H1 (cell line): ENCODE results near the gene PITX1. TPM values are rescaled to one million over a fixed set of nuclear protein-coding genes. Genes with fewer than 3 reads are reported as not detected.

Experiments used
- CTCF ChIA-PET: fragments of 300-600 bp; sonication (Branson Sonifier 250); formaldehyde crosslinking; loops from one replicate; lab custom pipeline; 2021; ENCODE audit not compliant: partially characterized antibody; lab: Charles Lee
- POLR2A ChIA-PET: fragments of 300-600 bp; sonication (Branson Sonifier 250); formaldehyde crosslinking; loops from one replicate; lab custom pipeline; 2021; ENCODE audit warnings: inconsistent platforms; ENCODE audit not compliant: partially characterized antibody; lab: Charles Lee
- DNase-seq, 2 experiments: peaks; one replicate each; pipeline versions ENCODE4 v3.0.0 to v3.0.0-alpha.2; 2010 to 2022; ENCODE audit warnings: low spot score in 2 of 2, low read depth in 1 of 2, mixed read lengths in 1 of 2
- FAIRE-seq: peaks from 2 replicates; lab custom pipeline; 2011; peaks lifted over from hg19 to GRCh38; lab: Jason Lieb, UNC
- H2AFZ ChIP-seq: 2 replicates; pipeline ENCODE4 v1.8.1; 2012; ENCODE audit warnings: low read length, inconsistent platforms
- H2AK5ac ChIP-seq: 2 replicates; pipeline ENCODE4 v1.6.1; 2013; ENCODE audit warnings: low read depth, low read length
- H2BK120ac ChIP-seq: replicated peaks from 2 replicates; pipeline ENCODE3; 2013; ENCODE audit warnings: low read depth, low read length, inconsistent platforms
- H2BK12ac ChIP-seq: 2 replicates; pipeline ENCODE4 v1.6.1; 2013; ENCODE audit warnings: low read depth, low read length
- H2BK15ac ChIP-seq: 2 replicates; pipeline ENCODE4 v1.6.1; 2013; ENCODE audit warnings: low read length
- H2BK20ac ChIP-seq: 2 replicates; pipeline ENCODE4 v1.6.1; 2013; ENCODE audit warnings: low read length
- H2BK5ac ChIP-seq: 2 replicates; pipeline ENCODE4 v1.6.1; 2013; ENCODE audit warnings: low read depth, low read length
- H3K14ac ChIP-seq: 2 replicates; pipeline ENCODE4 v1.6.1; 2013; ENCODE audit warnings: inconsistent platforms; ENCODE audit not compliant: insufficient read length
- H3K18ac ChIP-seq: 2 replicates; pipeline ENCODE4 v1.6.1; 2013; ENCODE audit warnings: low read length; ENCODE audit errors: extremely low read depth
- H3K23ac ChIP-seq: 2 replicates; pipeline ENCODE4 v1.6.1; 2013; ENCODE audit warnings: inconsistent platforms; ENCODE audit not compliant: insufficient read length
- H3K23me2 ChIP-seq: 2 replicates; pipeline ENCODE4 v1.6.1; 2013; ENCODE audit warnings: low read depth, low read length
- H3K27ac ChIP-seq: 2 replicates; pipeline ENCODE4 v1.6.1; 2011; ENCODE audit warnings: low read depth, low read length, inconsistent platforms
- H3K27me3 ChIP-seq, 4 experiments: replicated peaks in 1 of 4; 1 replicate in 1 of 4; 2 replicates in 3 of 4; pipeline versions ENCODE4 v1.6.1 to v1.8.1; 2011 to 2013; ENCODE audit warnings: low read length in 3 of 4, mild to moderate bottlenecking in 3 of 4, inconsistent platforms in 2 of 4, mixed read lengths in 2 of 4, moderate library complexity in 1 of 4; ENCODE audit not compliant: control insufficient read depth in 3 of 4, insufficient read depth in 3 of 4; ENCODE audit errors: extremely low read depth in 1 of 4
- H3K36me3 ChIP-seq, 4 experiments: 2 replicates each; pipeline versions ENCODE4 v1.6.1 to v1.8.1; 2011 to 2013; ENCODE audit warnings: mild to moderate bottlenecking in 4 of 4, low read length in 3 of 4, moderate library complexity in 2 of 4, control low read depth in 1 of 4, inconsistent platforms in 1 of 4; ENCODE audit not compliant: insufficient read depth in 4 of 4, control insufficient read depth in 2 of 4
- H3K4ac ChIP-seq: replicated peaks from 2 replicates; pipeline ENCODE3; 2013; ENCODE audit warnings: low read length, low read depth, mixed read lengths, inconsistent platforms; ENCODE audit not compliant: insufficient read length
- H3K4me1 ChIP-seq, 4 experiments: replicated peaks in 1 of 4; 1 replicate in 1 of 4; 2 replicates in 3 of 4; pipeline versions ENCODE4 v1.6.1 to v1.8.1; 2011 to 2013; ENCODE audit warnings: low read length in 3 of 4, inconsistent platforms in 2 of 4, mixed read lengths in 1 of 4; ENCODE audit not compliant: insufficient read depth in 4 of 4, control insufficient read depth in 3 of 4
- H3K4me2 ChIP-seq, 2 experiments: 2 replicates each; pipeline versions ENCODE4 v1.6.1 to v1.8.1; 2011 to 2013; ENCODE audit warnings: low read depth in 2 of 2, low read length in 2 of 2, control low read depth in 1 of 2, inconsistent platforms in 1 of 2, mild to moderate bottlenecking in 1 of 2; ENCODE audit not compliant: insufficient read depth in 1 of 2
- H3K4me3 ChIP-seq, 4 experiments: fragments of 200-600, 300-600 bp in 1 of 4; sonication (generic), shearing (Covaris generic), sonication (Bioruptor Twin) in 1 of 4; 2 replicates each; pipeline versions ENCODE4 v1.5.1 to v1.8.1; 2011 to 2016; ENCODE audit warnings: low read length in 4 of 4, low read depth in 3 of 4, control low read depth in 2 of 4, inconsistent platforms in 2 of 4, mild to moderate bottlenecking in 2 of 4, mixed read lengths in 1 of 4, moderate library complexity in 1 of 4; ENCODE audit not compliant: insufficient read depth in 2 of 4; ENCODE audit errors: extremely low read depth in 1 of 4
- H3K56ac ChIP-seq: replicated peaks from 2 replicates; pipeline ENCODE3; 2013; ENCODE audit warnings: low read depth, mild to moderate bottlenecking, mixed read lengths, low read length, inconsistent platforms; ENCODE audit not compliant: insufficient read length
- H3K79me1 ChIP-seq: 2 replicates; pipeline ENCODE4 v1.6.1; 2013; ENCODE audit warnings: low read depth, low read length, control low read depth
- H3K79me2 ChIP-seq, 2 experiments: 2 replicates each; pipeline versions ENCODE4 v1.6.1 to v1.8.1; 2012 to 2013; ENCODE audit warnings: low read length in 2 of 2, mild to moderate bottlenecking in 2 of 2, inconsistent platforms in 1 of 2; ENCODE audit not compliant: insufficient read depth in 2 of 2, control insufficient read depth in 1 of 2
- H3K9ac ChIP-seq, 4 experiments: replicated peaks in 1 of 4; 1 replicate in 1 of 4; 2 replicates in 3 of 4; pipeline versions ENCODE4 v1.6.1 to v1.8.1; 2011 to 2013; ENCODE audit warnings: low read depth in 3 of 4, low read length in 3 of 4, control low read depth in 2 of 4, mild to moderate bottlenecking in 2 of 4, moderate library complexity in 2 of 4, inconsistent platforms in 1 of 4; ENCODE audit errors: extremely low read depth in 1 of 4
- H3K9me3 ChIP-seq, 2 experiments: 2 replicates each; pipeline versions ENCODE4 v1.6.1 to v1.8.1; 2012 to 2013; ENCODE audit warnings: mild to moderate bottlenecking in 2 of 2, moderate library complexity in 2 of 2, control low read depth in 1 of 2, inconsistent platforms in 1 of 2, low read depth in 1 of 2, low read length in 1 of 2, mixed read lengths in 1 of 2; ENCODE audit not compliant: insufficient read depth in 2 of 2
- H4K20me1 ChIP-seq, 2 experiments: replicated peaks in 1 of 2; 2 replicates each; pipeline versions ENCODE3 to v1.8.1; 2011 to 2013; ENCODE audit warnings: inconsistent platforms in 2 of 2, low read length in 2 of 2, mild to moderate bottlenecking in 1 of 2; ENCODE audit not compliant: insufficient read depth in 2 of 2, control insufficient read depth in 1 of 2
- H4K5ac ChIP-seq: 2 replicates; pipeline ENCODE4 v1.6.1; 2013; ENCODE audit warnings: low read length, low read depth, mixed read lengths, inconsistent platforms; ENCODE audit not compliant: insufficient read length
- H4K8ac ChIP-seq: 2 replicates; pipeline ENCODE4 v1.8.0; 2013; ENCODE audit warnings: mild to moderate bottlenecking, moderate library complexity, low read length, inconsistent platforms; ENCODE audit not compliant: insufficient read depth; ENCODE audit errors: extremely low read depth
- H4K91ac ChIP-seq: replicated peaks from 2 replicates; pipeline ENCODE3; 2013; ENCODE audit warnings: low read length, mixed read lengths, inconsistent platforms; ENCODE audit not compliant: insufficient read length
- KDM5A ChIP-seq: fragments of 200-600 bp; IDR thresholded peaks from 2 replicates; pipeline ENCODE4 v1.7.1; 2012; ENCODE audit warnings: mild to moderate bottlenecking, low read length, inconsistent platforms, mixed read lengths
- NANOG ChIP-seq: IDR thresholded peaks from 2 replicates; pipeline ENCODE4 v1.6.1; 2011; ENCODE audit warnings: low read length, low read depth, mild to moderate bottlenecking, inconsistent platforms; ENCODE audit not compliant: insufficient read depth, poor library complexity, severe bottlenecking
- SP1 ChIP-seq: IDR thresholded peaks from 2 replicates; pipeline ENCODE4 v1.6.1; 2011; ENCODE audit warnings: low read depth, low read length
- SP4 ChIP-seq: IDR thresholded peaks from 2 replicates; pipeline ENCODE4 v1.6.1; 2012; ENCODE audit warnings: low read length, inconsistent platforms
- SRF ChIP-seq: IDR thresholded peaks from 2 replicates; pipeline ENCODE4 v1.6.1; 2011; ENCODE audit warnings: mild to moderate bottlenecking, low read depth, low read length, moderate library complexity
- TCF12 ChIP-seq: IDR thresholded peaks from 2 replicates; pipeline ENCODE4 v1.6.1; 2011; ENCODE audit warnings: low read depth, mild to moderate bottlenecking, low read length
- WGBS, 2 experiments: shearing (Covaris generic) in 1 of 2; methylation state at CpG; one replicate each; pipeline versions ENCODE4 v1.1.6 to v1.1.7; 2013 to 2015; ENCODE audit warnings: low lambda C conversion rate in 2 of 2, mixed read lengths in 2 of 2, inconsistent platforms in 1 of 2, low coverage in 1 of 2, missing lambda C conversion rate in 1 of 2; ENCODE audit not compliant: insufficient replicate concordance in 2 of 2, insufficient coverage in 1 of 2, insufficient read length in 1 of 2; ENCODE audit errors: extremely low coverage in 1 of 2, missing lambda C conversion rate in 1 of 2; 5-methylcytosine and 5-hydroxymethylcytosine counted together
- polyA plus RNA-seq, 7 experiments: library from polyadenylated mRNA; depleted of rRNA in 3 of 7; stranded (reverse) in 5 of 7; unstranded in 2 of 7; fragments of >200 nt in 5 of 7; fragments of 200-250 nt in 2 of 7; gene quantifications; 1 replicate in 5 of 7; 2 replicates in 1 of 7; 4 replicates in 1 of 7; pipeline versions ENCODE4 v1.2.1 to v1.2.3, GENCODE V29; 2011 to 2013; ENCODE audit warnings: missing spikeins in 2 of 7, mixed read lengths in 2 of 7
- total RNA-seq: library from RNA; stranded (reverse); fragmentation: NEBNext Ultra II Directional; extraction: Animal tissue kit (Norgen Biotek cat#: 25700); gene quantifications from 2 replicates; pipeline ENCODE4 v1.2.1, GENCODE V29; 2021

The PITX1 gene
- total and polyA plus RNA-seq, 2 of the 8 experiments (the other 6 are each of a cell fraction or from before 2014, with no cell fraction given) = 0.03 TPM; not detected in 1

DNA sequence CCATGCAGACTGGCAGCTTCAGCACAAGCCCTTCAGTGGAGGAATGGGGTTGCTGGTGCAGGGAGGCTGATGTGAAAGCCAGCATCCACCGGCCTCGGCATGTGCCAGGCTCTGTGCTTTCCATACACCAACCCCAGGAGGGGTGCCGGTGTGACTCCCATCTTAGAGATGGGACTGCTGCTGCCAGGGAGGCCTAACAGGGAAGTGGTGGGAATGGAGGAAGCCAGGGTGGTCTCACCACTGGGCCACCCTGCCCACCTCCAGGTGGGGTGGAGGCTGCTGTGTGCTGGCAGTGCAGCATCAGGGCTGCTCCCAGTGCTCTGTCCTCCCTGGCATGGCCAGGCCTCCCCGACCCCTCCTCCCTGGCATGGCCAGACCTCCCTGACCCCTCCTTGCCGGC is 32.8 kb upstream of the PITX1 start:
- CTCF ChIA-PET = interaction anchor here (0.7 to 1.6 kb wide), 2 partner anchors 63 to 138 kb away, joined by 3 to 5 read pairs; no protein-coding TSS in a partner anchor
- no peak overlapping the region for H4K8ac ChIP-seq
- FAIRE-seq (no peak), DNase-seq (no peak)
- no peak overlapping the region for H3K23ac ChIP-seq
- no peak overlapping the region for H3K4ac ChIP-seq
- no peak overlapping the region for H3K14ac ChIP-seq
- no peak for TF ChIP-seq SP4
- no peak for TF ChIP-seq NANOG
- no peak for TF ChIP-seq TCF12
- no peak for TF ChIP-seq KDM5A
- TF ChIP-seq SP1 = no peak
- no peak for TF ChIP-seq SRF
- H3K9ac ChIP-seq = no peak overlapping the region
- H2AK5ac ChIP-seq = no peak overlapping the region
- no peak overlapping the region for H3K4me2 ChIP-seq
- no peak overlapping the region for H2BK120ac ChIP-seq
- H3K79me1 ChIP-seq = no peaks in the 10 kb centered on the region
- no peaks in the 10 kb centered on the region for H3K36me3 ChIP-seq
- H4K20me1 ChIP-seq = peaks cover 0 to 3% of the 10 kb centered on the region in 2 experiments
- no peak overlapping the region for H2BK20ac ChIP-seq
- H2BK5ac ChIP-seq = no peak overlapping the region
- no peak overlapping the region for H3K4me3 ChIP-seq
- 77% methylated on average over 5 of the region's 5 CpGs; no CpG with 5 or more reads in 1 of the 2 experiments for WGBS, 2 experiments
- no peak overlapping the region for H3K27ac ChIP-seq
- no peak overlapping the region for H3K18ac ChIP-seq
- no peaks in the 10 kb centered on the region for H3K9me3 ChIP-seq
- H4K5ac ChIP-seq = no peak overlapping the region
- no peak overlapping the region for H3K56ac ChIP-seq
- H2BK12ac ChIP-seq = no peak overlapping the region
- H3K23me2 ChIP-seq = no peaks in the 10 kb centered on the region
- POLR2A ChIA-PET = no interaction called here
- no peak overlapping the region for H2BK15ac ChIP-seq
- no peak overlapping the region for H2AFZ ChIP-seq
- peaks cover 9 to 62% (median 39%) of the 10 kb centered on the region in 4 experiments for H3K27me3 ChIP-seq
- peaks cover 0 to 9% (median 0%) of the 10 kb centered on the region in 4 experiments; a peak in 2 of 7 replicates for H3K4me1 ChIP-seq
- H3K79me2 ChIP-seq = no peaks in the 10 kb centered on the region
- no peak overlapping the region for H4K91ac ChIP-seq
